ENCODE results near the gene SERPIND1.

GRCh38 chr22:20742764-20743163 lies 31.1 kb upstream of the SERPIND1 start:
- TF ChIP-seq EZH2 (IDR thresholded peaks at IDR 0.05; ENCODE audit: borderline replicate concordance, insufficient read depth, low read depth, low read length, poor library complexity, severe bottlenecking) (no peak), CTCF (IDR thresholded peaks at IDR 0.05) (no peak)
